OCI-LY7 (cell line): ENCODE data around the gene DKK2. TPM values are rescaled to one million over a fixed set of nuclear protein-coding genes. Genes with fewer than 3 reads are reported as not detected.

Experiments
- BruUV-seq: library from RNA; stranded (reverse); fragments of 400-500 nt; replicated peaks from 2 replicates; lab custom pipeline; 2021; lab: Mats Ljungman, UMichigan
- CTCF ChIA-PET: fragments of 300-600 bp; sonication (Branson Sonifier 250); formaldehyde crosslinking; loops from one replicate; lab custom pipeline; 2022; ENCODE audit warnings: antibody characterized with exemption; ENCODE audit not compliant: unreplicated experiment; lab: Charles Lee
- POLR2A ChIA-PET: fragments of 300-600 bp; sonication (Branson Sonifier 250); formaldehyde crosslinking; loops from one replicate; lab custom pipeline; 2022; ENCODE audit warnings: antibody characterized with exemption; lab: Charles Lee
- DNase-seq: peaks from one replicate; pipeline ENCODE4 v3.0.0-alpha.2; 2015; ENCODE audit warnings: low spot score
- H2AFZ ChIP-seq: fragments of 200-600 bp; sonication (generic), shearing (Covaris generic); 2 replicates; pipeline ENCODE4 v1.6.1; 2014; ENCODE audit warnings: mild to moderate bottlenecking, antibody characterized with exemption, low read length, moderate library complexity
- H3K27ac ChIP-seq: fragments of 200-600 bp; sonication (generic); 2 replicates; pipeline ENCODE4 v1.5.1; 2014; ENCODE audit warnings: mixed run types, low read depth, mild to moderate bottlenecking, moderate library complexity, low read length, inconsistent platforms; ENCODE audit not compliant: poor library complexity, severe bottlenecking
- H3K36me3 ChIP-seq: fragments of 200-600 bp; sonication (generic); 2 replicates; pipeline ENCODE4 v1.6.1; 2014; ENCODE audit warnings: mild to moderate bottlenecking, antibody characterized with exemption, low read length, moderate library complexity, mixed read lengths; ENCODE audit not compliant: insufficient read depth
- H3K4me1 ChIP-seq: fragments of 200-600 bp; sonication (generic); 2 replicates; pipeline ENCODE4 v1.5.1; 2014; ENCODE audit warnings: mild to moderate bottlenecking, low read length; ENCODE audit not compliant: insufficient read depth, poor library complexity, severe bottlenecking
- H3K4me2 ChIP-seq: fragments of 200-600 bp; sonication (generic); 2 replicates; pipeline ENCODE4 v1.6.1; 2014; ENCODE audit warnings: mild to moderate bottlenecking, low read length
- H3K4me3 ChIP-seq: fragments of 200-600 bp; sonication (generic); 2 replicates; pipeline ENCODE4 v1.5.1; 2014; ENCODE audit warnings: mild to moderate bottlenecking, low read depth, low read length; ENCODE audit not compliant: poor library complexity, severe bottlenecking
- H3K79me2 ChIP-seq: fragments of 200-600 bp; sonication (generic); 2 replicates; pipeline ENCODE4 v1.6.1; 2016; ENCODE audit warnings: low read depth, mild to moderate bottlenecking, low read length, moderate library complexity, mixed read lengths; ENCODE audit not compliant: insufficient read depth
- H3K9me2 ChIP-seq: fragments of 200-600 bp; sonication (generic); 2 replicates; pipeline ENCODE4 v1.6.1; 2016; ENCODE audit warnings: mild to moderate bottlenecking, low read length, mixed read lengths; ENCODE audit not compliant: insufficient read depth
- H3K9me3 ChIP-seq: fragments of 200-600 bp; sonication (generic); 2 replicates; pipeline ENCODE4 v1.6.1; 2014; ENCODE audit warnings: mild to moderate bottlenecking, mixed run types, low read length, mixed read lengths
- H4K20me1 ChIP-seq: fragments of 200-600 bp; sonication (generic); 2 replicates; pipeline ENCODE4 v1.6.1; 2014; ENCODE audit warnings: mild to moderate bottlenecking, antibody characterized with exemption, low read length, moderate library complexity, mixed read lengths; ENCODE audit not compliant: insufficient read depth
- EZH2phosphoT487 ChIP-seq: fragments of 200-600 bp; sonication (generic); IDR thresholded peaks from 2 replicates; pipeline ENCODE4 v1.6.1; 2018; ENCODE audit warnings: low read depth, borderline replicate concordance, mild to moderate bottlenecking, mixed run types, antibody characterized with exemption, low read length, moderate library complexity, mixed read lengths
- intact Hi-C: fragments of 100-400 bp; cut with micrococcal nuclease; formaldehyde crosslinking; loops from one replicate; pipeline ENCODE4 v1.10.0; 2022; ENCODE audit not compliant: unreplicated experiment
- total RNA-seq, 2 experiments: library from RNA; depleted of rRNA in 1 of 2; stranded (reverse); fragments of >200 nt in 1 of 2; shearing (Covaris generic) in 1 of 2; gene quantifications; 2 replicates each; pipeline ENCODE4 v1.2.3, GENCODE V29; 2014 to 2022
- TF ChIP-seq, protein P1 (sequence below): fragments of 200-600 bp; sonication (generic); conservative IDR thresholded peaks from 2 replicates; pipeline ENCODE4 v1.5.1; 2014; ENCODE audit warnings: mild to moderate bottlenecking, antibody characterized with exemption, low read length, moderate library complexity, mixed read lengths

DKK2 gene
- total RNA-seq, 2 experiments from 2014 or later = not detected

DNA sequence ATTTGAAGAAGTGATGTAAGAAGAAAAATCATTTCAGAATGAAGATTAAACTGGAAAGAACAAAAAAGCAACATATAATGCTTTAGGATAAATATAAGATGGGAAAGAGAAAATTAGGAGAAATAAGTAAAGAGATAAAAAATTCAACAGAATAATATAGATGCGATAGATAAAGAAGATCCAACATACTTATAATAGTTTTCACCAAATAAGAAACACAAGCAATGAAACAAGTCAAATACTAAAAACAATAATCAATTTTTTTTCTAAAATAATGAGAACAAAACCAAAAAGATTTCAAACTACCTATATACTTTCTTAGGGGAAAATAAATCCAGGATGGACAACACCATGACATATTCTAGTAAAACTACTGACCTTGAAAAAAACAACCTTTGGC lies 10.1 kb upstream of the DKK2 start:
- DNase-seq = no peak
- H3K27ac ChIP-seq = no peak overlapping the region
- H2AFZ ChIP-seq = no peak overlapping the region
- H3K9me3 ChIP-seq = no peaks in the 10 kb centered on the region
- ChIA-PET POLR2A (interaction anchor here (0.6 kb wide), 1 partner anchor 437 kb away, joined by 4 read pairs; no protein-coding TSS in a partner anchor), CTCF (no interaction called here)
- no TSS peak for BruUV-seq
- H3K9me2 ChIP-seq = no peaks in the 10 kb centered on the region
- H3K79me2 ChIP-seq = no peaks in the 10 kb centered on the region
- intact Hi-C loops = no loop called here
- H3K4me1 ChIP-seq = no peaks in the 10 kb centered on the region
- no peaks in the 10 kb centered on the region for H3K36me3 ChIP-seq
- no peak overlapping the region for H3K4me2 ChIP-seq
- TF ChIP-seq, protein P1, sequence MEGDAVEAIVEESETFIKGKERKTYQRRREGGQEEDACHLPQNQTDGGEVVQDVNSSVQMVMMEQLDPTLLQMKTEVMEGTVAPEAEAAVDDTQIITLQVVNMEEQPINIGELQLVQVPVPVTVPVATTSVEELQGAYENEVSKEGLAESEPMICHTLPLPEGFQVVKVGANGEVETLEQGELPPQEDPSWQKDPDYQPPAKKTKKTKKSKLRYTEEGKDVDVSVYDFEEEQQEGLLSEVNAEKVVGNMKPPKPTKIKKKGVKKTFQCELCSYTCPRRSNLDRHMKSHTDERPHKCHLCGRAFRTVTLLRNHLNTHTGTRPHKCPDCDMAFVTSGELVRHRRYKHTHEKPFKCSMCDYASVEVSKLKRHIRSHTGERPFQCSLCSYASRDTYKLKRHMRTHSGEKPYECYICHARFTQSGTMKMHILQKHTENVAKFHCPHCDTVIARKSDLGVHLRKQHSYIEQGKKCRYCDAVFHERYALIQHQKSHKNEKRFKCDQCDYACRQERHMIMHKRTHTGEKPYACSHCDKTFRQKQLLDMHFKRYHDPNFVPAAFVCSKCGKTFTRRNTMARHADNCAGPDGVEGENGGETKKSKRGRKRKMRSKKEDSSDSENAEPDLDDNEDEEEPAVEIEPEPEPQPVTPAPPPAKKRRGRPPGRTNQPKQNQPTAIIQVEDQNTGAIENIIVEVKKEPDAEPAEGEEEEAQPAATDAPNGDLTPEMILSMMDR = no peak
- no peak for TF ChIP-seq EZH2phosphoT487
- H4K20me1 ChIP-seq = no peaks in the 10 kb centered on the region
- no peak overlapping the region for H3K4me3 ChIP-seq

GRCh38 chr4:107044170-107044569 lies 8.1 kb upstream of the DKK2 start:
- Histone ChIP-seq H4K20me1 (no peaks in the 10 kb centered on the region), H3K4me1 (no peaks in the 10 kb centered on the region), H3K36me3 (no peaks in the 10 kb centered on the region), H3K79me2 (no peaks in the 10 kb centered on the region), H3K4me2 (no peak overlapping the region), H2AFZ (no peak overlapping the region), H3K9me3 (no peaks in the 10 kb centered on the region), H3K4me3 (no peak overlapping the region), H3K27ac (no peak overlapping the region), H3K9me2 (no peaks in the 10 kb centered on the region)
- POLR2A ChIA-PET = interaction anchor here (0.6 kb wide), 1 partner anchor 450 kb away, joined by 3 read pairs; no protein-coding TSS in a partner anchor
- TF ChIP-seq, protein P1 = peak; percentile 57
- no peak for TF ChIP-seq EZH2phosphoT487
- no TSS peak for BruUV-seq
- intact Hi-C loops = loop anchor here (5.0 kb wide), 1 partner anchor 693 kb away; no protein-coding TSS in a partner anchor
- CTCF ChIA-PET = no interaction called here
- peak; percentile 1 for DNase-seq

DNA sequence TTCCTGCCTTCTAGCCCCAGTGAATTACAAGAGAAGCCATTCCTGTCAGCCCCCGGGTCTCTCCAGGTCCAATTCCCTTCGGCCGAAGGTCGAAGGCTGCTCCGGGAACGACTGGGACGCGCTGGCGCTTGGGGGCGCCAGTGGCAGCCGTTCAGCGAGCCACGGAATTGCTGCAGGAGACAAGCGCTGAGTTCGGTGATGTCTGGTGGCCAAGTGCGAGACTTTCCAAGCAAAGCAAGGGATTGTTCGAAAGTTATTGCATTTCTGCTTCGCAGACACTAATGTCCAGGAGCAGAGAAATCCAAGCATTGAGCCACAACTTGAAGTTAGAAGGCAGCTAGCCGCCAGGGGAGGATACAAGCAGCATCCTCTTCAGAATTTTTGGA lies 1.1 kb upstream of the DKK2 start:
- Histone ChIP-seq H3K9me2 (no peaks in the 10 kb centered on the region), H3K4me1 (no peaks in the 10 kb centered on the region), H3K4me2 (no peak overlapping the region), H3K4me3 (no peak overlapping the region), H3K27ac (no peak overlapping the region), H3K36me3 (no peaks in the 10 kb centered on the region), H4K20me1 (no peaks in the 10 kb centered on the region), H3K9me3 (no peaks in the 10 kb centered on the region), H3K79me2 (no peaks in the 10 kb centered on the region), H2AFZ (no peak overlapping the region)
- no peak for DNase-seq
- POLR2A ChIA-PET = no interaction called here
- no TSS peak for BruUV-seq
- intact Hi-C loops = no loop called here
- CTCF ChIA-PET = no interaction called here
- TF ChIP-seq, protein P1 = no peak
- no peak for TF ChIP-seq EZH2phosphoT487
